ENCODE data around the gene COL18A1.

The COL18A1 gene

GRCh38 chr21:45457161-45457831 lies 52.3 kb downstream of the COL18A1 start:
- no peak for DNase-seq

- no peak for DNase-seq
Observed at GRCh38 chr21:45457832-45458172, 52.8 kb downstream of the COL18A1 start.

- no peak for DNase-seq
Observed at GRCh38 chr21:45458281-45459170, 53.6 kb downstream of the COL18A1 start.

- DNase-seq, result no peak
Observed at GRCh38 chr21:45459171-45460010, 54.4 kb downstream of the COL18A1 start.

GRCh38 chr21:45460011-45460565 lies 55.1 kb downstream of the COL18A1 start:
- no peak for DNase-seq

GRCh38 chr21:45460611-45461368 lies 55.8 kb downstream of the COL18A1 start:
- DNase-seq, result no peak

GRCh38 chr21:45461369-45461750 lies 56.4 kb downstream of the COL18A1 start:
- DNase-seq, result no peak

GRCh38 chr21:45461806-45462341 lies 56.9 kb downstream of the COL18A1 start:
- DNase-seq, result no peak

- no peak for DNase-seq
Observed at GRCh38 chr21:45463871-45464270, 58.9 kb downstream of the COL18A1 start.

GRCh38 chr21:45464309-45464708 lies 59.3 kb downstream of the COL18A1 start:
- no peak for DNase-seq

- no peak for DNase-seq
Observed at GRCh38 chr21:45465105-45465504, 60.1 kb downstream of the COL18A1 start.

GRCh38 chr21:45465611-45466329 lies 60.8 kb downstream of the COL18A1 start:
- DNase-seq, result no peak

GRCh38 chr21:45466330-45467220 lies 61.6 kb downstream of the COL18A1 start:
- no peak for DNase-seq

- no peak for DNase-seq
Observed at GRCh38 chr21:45467221-45467779, 62.3 kb downstream of the COL18A1 start.

GRCh38 chr21:45468051-45468970 lies 63.3 kb downstream of the COL18A1 start:
- DNase-seq, result no peak

GRCh38 chr21:45468971-45469272 lies 64.0 kb downstream of the COL18A1 start:
- DNase-seq, result no peak

GRCh38 chr21:45469273-45470086 lies 64.5 kb downstream of the COL18A1 start:
- no peak for DNase-seq

- no peak for DNase-seq
Observed at GRCh38 chr21:45470087-45470515, 65.1 kb downstream of the COL18A1 start.

All from activated CD4-positive, alpha-beta T cell treated with anti-CD3 and anti-CD28 coated beads, Interleukin-10, Interleukin-2, amounts not matched to agents 100 ng/mL and 50 ng/mL, durations not matched to agents 16 hours and 8 hours (primary cell).